A549 (cell line): ENCODE results near the gene RAPGEF5.

Experiments
- CTCF ChIP-seq: fragments of >200 bp; sonication (Bioruptor Twin); formaldehyde crosslinking; IDR thresholded peaks from 3 replicates; pipeline ENCODE4 v1.5.1; 2016
- ESRRA ChIP-seq: fragments of 150-350 bp; IDR thresholded peaks from 2 replicates; pipeline ENCODE4 v1.6.1; 2014; ENCODE audit warnings: mild to moderate bottlenecking, low read length, borderline replicate concordance
- POLR2A ChIP-seq: IDR thresholded peaks from 2 replicates; pipeline ENCODE4 v1.6.1; 2012; ENCODE audit warnings: mild to moderate bottlenecking, low read length
- TP53 ChIP-seq: fragments of 250-450 bp; sonication (Bioruptor Pico); IDR thresholded peaks from 2 replicates; pipeline ENCODE4 v1.5.0; 2021; ENCODE audit warnings: mild to moderate bottlenecking, moderate library complexity

- TF ChIP-seq POLR2A (no peak), CTCF (no peak), TP53 (no peak), ESRRA (no peak)
These were observed 197.6 kb downstream of the RAPGEF5 start for GRCh38 chr7:22159341-22159740.
